Right atrium auricular region (tissue), 2 donors: Measurements from ENCODE around the gene POLQ. TPM values are rescaled to one million over a fixed set of nuclear protein-coding genes. Genes with fewer than 3 reads are reported as not detected.

ENCODE experiments used
- DNase-seq: peaks from one replicate; pipeline ENCODE4 v3.0.0-alpha.2; 2019; ENCODE audit warnings: low spot score
- H3K27ac ChIP-seq, 2 donors: fragments of 200-600 bp; sonication (generic); 1 replicate in 1 of 2; 2 replicates in 1 of 2; pipeline ENCODE4 v1.5.1; 2016 to 2019
- H3K27me3 ChIP-seq, 2 donors: fragments of 200-600 bp; sonication (generic); one replicate each; pipeline versions ENCODE4 v1.5.1 to v1.6.0; 2017 to 2019
- H3K36me3 ChIP-seq: fragments of 200-600 bp; sonication (generic); one replicate; pipeline ENCODE4 v1.5.1; 2016
- H3K4me1 ChIP-seq, 2 donors: fragments of 200-600 bp; sonication (generic); one replicate each; pipeline versions ENCODE4 v1.5.1 to v1.6.0; 2017 to 2019
- H3K4me3 ChIP-seq, 2 donors: fragments of 200-600 bp; sonication (generic); 1 replicate in 1 of 2; 2 replicates in 1 of 2; pipeline ENCODE4 v1.5.1; 2017 to 2019; ENCODE audit warnings: mild to moderate bottlenecking in 1 of 2, moderate library complexity in 1 of 2
- H3K9me3 ChIP-seq, 2 donors: fragments of 200-600 bp; sonication (generic); one replicate each; pipeline ENCODE4 v1.5.1; 2019
- CTCF ChIP-seq, 2 donors: fragments of 200-600 bp; sonication (generic); IDR thresholded peaks; one replicate each; pipeline ENCODE4 v1.5.1; 2019; ENCODE audit warnings: antibody characterized with exemption in 2 of 2
- total RNA-seq, 2 donors: library from RNA; depleted of rRNA; stranded (reverse); fragments of >200 nt; gene quantifications; one replicate each; pipeline ENCODE4 v1.1.0, GENCODE V29; 2016

POLQ gene
- total RNA-seq, 2 donors from 2014 or later, result 0.28 to 0.41 TPM

- Histone ChIP-seq H3K27ac (no peak overlapping the region), H3K36me3 (no peaks in the 10 kb centered on the region), H3K4me3 (no peak overlapping the region), H3K27me3 (no peaks in the 10 kb centered on the region), H3K4me1 (no peaks in the 10 kb centered on the region), H3K9me3 (no peaks in the 10 kb centered on the region)
- no peak for TF ChIP-seq CTCF (IDR thresholded peaks at IDR 0.05)
- DNase-seq, result no peak
Measured at GRCh38 chr3:121504618-121505017, 41.2 kb downstream of the POLQ start.

GRCh38 chr3:121496786-121497185, 49.0 kb downstream of the POLQ start:
- Histone ChIP-seq H3K4me1 (no peaks in the 10 kb centered on the region), H3K27me3 (no peaks in the 10 kb centered on the region)

GRCh38 chr3:121493431-121493830, 52.4 kb downstream of the POLQ start:
- TF ChIP-seq CTCF (IDR thresholded peaks at IDR 0.05), result no peak
- no peak overlapping the region for H3K27ac ChIP-seq
- no peaks in the 10 kb centered on the region for H3K4me1 ChIP-seq
- H3K36me3 ChIP-seq, result no peaks in the 10 kb centered on the region
- no peak for DNase-seq
- H3K9me3 ChIP-seq, result no peaks in the 10 kb centered on the region
- H3K4me3 ChIP-seq, result no peak overlapping the region
- no peaks in the 10 kb centered on the region for H3K27me3 ChIP-seq

More at GRCh38 chr3:121496786-121497185, 49.0 kb downstream of the POLQ start:
- Histone ChIP-seq H3K27ac (no peak overlapping the region), H3K9me3 (no peaks in the 10 kb centered on the region), H3K36me3 (no peaks in the 10 kb centered on the region), H3K4me3 (no peak overlapping the region)
- TF ChIP-seq CTCF (IDR thresholded peaks at IDR 0.05), result no peak
- no peak for DNase-seq

- Histone ChIP-seq H3K4me3 (no peak overlapping the region), H3K27me3 (no peaks in the 10 kb centered on the region), H3K27ac (no peak overlapping the region), H3K4me1 (no peaks in the 10 kb centered on the region), H3K36me3 (no peaks in the 10 kb centered on the region), H3K9me3 (no peaks in the 10 kb centered on the region)
- no peak for TF ChIP-seq CTCF (IDR thresholded peaks at IDR 0.05)
- DNase-seq, result no peak
Measured at GRCh38 chr3:121491683-121492320, 54.0 kb downstream of the POLQ start.

- DNase-seq, result no peak
- no peaks in the 10 kb centered on the region for H3K36me3 ChIP-seq
- H3K4me3 ChIP-seq, result no peak overlapping the region
- no peaks in the 10 kb centered on the region for H3K4me1 ChIP-seq
- no peak for TF ChIP-seq CTCF (IDR thresholded peaks at IDR 0.05)
- no peaks in the 10 kb centered on the region for H3K27me3 ChIP-seq
- H3K9me3 ChIP-seq, result no peaks in the 10 kb centered on the region
- no peak overlapping the region for H3K27ac ChIP-seq
Measured at GRCh38 chr3:121490161-121490560, 55.6 kb downstream of the POLQ start.

GRCh38 chr3:121488628-121489027, 57.2 kb downstream of the POLQ start:
- H3K4me1 ChIP-seq, result no peaks in the 10 kb centered on the region
- H3K9me3 ChIP-seq, result no peaks in the 10 kb centered on the region
- DNase-seq, result no peak
- no peaks in the 10 kb centered on the region for H3K27me3 ChIP-seq
- TF ChIP-seq CTCF (IDR thresholded peaks at IDR 0.05), result no peak
- no peaks in the 10 kb centered on the region for H3K36me3 ChIP-seq
- H3K27ac ChIP-seq, result no peak overlapping the region
- no peak overlapping the region for H3K4me3 ChIP-seq
